HG03097 (cell line): ENCODE results near the gene FTSJ1.
A peak's percentile ranks its signal among the peaks of the same experiment; 100 is the strongest.
"Not testable (repeated sequence)": the region's sequence is repeated elsewhere in the genome, so short reads cannot be mapped to it uniquely, and the experiment has no call there.

Experiments
- ATAC-seq: cut with Tn5 transposase; IDR thresholded peaks from one replicate; pipeline ENCODE4 v1.9.1; 2021; ENCODE audit not compliant: unreplicated experiment, low FRiP score

Gene FTSJ1, protein sequence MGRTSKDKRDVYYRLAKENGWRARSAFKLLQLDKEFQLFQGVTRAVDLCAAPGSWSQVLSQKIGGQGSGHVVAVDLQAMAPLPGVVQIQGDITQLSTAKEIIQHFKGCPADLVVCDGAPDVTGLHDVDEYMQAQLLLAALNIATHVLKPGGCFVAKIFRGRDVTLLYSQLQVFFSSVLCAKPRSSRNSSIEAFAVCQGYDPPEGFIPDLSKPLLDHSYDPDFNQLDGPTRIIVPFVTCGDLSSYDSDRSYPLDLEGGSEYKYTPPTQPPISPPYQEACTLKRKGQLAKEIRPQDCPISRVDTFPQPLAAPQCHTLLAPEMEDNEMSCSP

DNA sequence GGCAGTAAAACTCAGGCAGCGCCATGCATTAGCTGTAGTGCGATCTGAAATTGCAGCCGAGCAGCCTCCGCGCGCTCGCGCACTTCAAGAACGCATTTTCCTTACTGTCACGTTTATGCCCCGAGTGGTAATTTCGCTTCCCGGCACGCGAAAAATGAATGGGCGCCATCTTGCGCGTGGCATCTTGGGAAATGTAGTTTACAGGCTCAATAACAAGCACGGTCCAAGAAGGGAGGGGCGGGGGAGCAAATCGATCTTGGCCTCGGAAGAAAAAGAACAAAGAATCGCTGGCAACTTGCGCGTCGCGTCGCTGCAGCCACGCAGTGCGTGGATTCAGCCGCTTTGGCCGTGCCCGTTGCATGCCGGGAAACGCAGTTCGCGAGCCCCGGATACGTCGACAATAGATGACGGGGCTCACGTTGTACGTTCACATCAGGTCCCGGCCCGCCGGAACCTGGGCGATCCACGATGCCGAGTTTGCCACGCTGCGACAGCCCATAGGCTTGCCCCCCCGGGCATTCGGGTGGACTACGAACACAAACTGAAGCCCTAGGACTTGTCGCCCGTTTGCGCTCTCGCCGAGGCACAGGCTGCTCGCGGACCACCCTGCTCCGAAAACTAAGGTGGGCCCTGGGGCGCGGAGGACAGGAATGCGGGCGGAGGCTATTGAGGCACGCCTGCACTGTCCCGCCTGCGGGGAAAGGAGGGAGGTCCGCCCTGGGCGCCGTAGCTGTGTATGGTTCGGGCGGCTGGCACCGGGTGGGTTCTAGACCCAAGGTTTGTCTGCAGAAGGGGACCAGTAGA, at the start of gene FTSJ1:
TSS of gene FTSJ1 (plus strand) at position 426 of the 804 bp plus-strand sequence. CDS start 1,849 bp downstream, outside the sequence.
- peak; percentile 68 for ATAC-seq

DNA sequence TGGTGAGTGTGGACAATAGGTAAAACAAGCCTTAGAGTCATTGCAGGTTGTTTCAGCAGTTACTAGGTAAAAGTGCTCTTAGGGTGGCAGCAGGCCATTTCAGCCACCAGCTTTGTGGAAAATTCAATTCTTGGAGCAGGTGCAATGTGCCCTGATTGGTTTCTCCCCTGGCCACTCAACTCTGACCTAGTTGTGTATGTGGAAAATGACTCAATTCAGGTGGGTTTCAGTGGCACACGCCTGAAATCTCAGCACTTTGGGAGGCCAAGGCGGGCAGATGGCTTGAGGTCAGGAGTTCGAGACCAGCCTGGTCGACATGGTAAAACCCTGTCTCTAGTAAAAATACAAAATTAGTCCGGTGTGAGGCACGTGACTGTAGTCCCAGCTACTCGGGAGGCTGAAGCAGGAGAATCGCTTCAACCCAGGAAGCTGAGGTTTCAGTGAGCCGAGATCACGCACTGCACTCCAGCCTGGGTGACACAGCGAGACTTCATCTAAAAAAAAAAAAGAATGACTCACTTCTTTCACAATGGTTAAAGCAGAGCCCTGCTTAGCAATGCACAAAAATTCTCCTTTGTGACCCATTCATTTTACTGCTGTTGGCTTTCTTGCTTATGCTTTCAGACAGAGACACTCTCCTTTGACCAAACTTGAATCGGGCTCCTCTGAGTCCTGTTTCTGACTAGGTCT, 48.8 kb upstream of the FTSJ1 start:
- not testable (repeated sequence) for ATAC-seq

DNA sequence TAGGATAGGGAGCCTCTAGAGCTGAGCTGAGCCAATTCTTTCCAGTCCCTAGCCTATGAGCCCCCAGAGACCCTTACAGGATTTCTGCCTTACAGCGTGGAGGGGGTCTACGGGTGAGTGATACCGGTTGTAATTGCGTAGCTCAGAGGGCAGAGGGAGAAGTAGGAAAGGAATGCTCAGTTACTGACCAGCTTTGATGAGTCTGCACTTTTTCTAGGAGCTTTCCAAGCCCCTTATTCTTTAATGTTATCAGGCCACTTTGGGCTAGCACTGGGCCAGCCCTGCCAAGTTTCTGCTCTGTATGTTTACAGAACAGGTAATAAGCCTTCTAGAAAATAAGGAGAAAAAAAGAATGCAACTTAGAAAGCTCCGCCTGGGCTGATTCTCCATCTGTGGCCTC, 46.4 kb upstream of the FTSJ1 start:
- ATAC-seq: not testable (repeated sequence)

DNA sequence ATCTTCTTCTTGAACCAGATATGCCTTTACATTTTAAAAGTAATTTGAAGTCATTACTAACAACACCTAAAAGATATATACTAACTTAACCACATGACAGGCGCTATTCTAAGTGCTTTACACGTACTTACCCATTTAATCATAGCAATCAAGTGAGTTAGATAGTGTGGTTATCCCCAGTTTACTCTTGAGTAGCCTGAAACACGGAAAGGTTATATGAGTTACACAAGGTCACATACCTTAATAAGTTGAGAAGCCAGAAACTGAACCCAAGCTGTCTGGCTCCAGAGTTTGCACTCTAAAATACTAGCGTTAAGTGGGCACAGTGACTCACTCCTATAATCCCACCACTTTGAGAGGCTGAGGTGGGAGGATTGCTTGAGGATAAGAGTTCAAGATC, 45.8 kb upstream of the FTSJ1 start:
- ATAC-seq: not testable (repeated sequence)

DNA sequence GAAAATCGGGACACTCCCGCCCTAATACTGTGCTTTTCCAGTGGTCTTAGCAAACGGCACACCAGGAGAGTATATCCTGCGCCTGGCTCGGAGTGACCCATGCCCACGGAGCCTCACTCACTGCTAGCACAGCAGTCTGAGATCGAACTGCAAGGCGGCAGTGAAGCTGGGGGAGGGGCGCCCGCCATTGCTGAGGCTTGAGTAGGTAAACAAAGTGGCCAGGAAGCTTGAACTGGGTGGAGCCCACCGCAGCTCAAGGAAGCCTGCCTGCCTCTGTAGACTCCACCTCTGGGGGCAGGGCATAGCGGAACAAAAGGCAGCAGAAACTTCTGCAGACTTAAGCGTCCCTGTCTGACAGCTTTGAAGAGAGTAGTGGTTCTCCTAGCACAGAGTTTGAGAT, 42.3 kb upstream of the FTSJ1 start:
- ATAC-seq: not testable (repeated sequence)

DNA sequence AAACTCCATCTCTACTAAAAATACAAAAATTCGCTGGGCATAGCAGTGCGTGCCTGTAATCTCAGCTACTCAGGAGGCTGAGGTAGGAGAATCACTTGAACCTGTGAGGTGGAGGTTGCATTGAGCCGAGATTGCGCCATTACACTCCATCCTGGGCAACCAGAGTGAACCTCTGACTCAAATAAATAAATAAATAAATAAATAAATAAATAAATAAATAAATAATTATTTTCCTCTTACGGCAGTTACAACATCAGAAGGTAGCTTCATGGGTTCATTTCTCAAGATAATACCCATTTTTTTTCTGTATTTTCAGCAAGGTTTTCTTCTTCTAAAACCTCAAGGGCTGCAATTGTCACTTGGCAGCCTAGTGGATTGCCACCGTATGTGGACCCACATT, 28.8 kb upstream of the FTSJ1 start:
- not testable (repeated sequence) for ATAC-seq

DNA sequence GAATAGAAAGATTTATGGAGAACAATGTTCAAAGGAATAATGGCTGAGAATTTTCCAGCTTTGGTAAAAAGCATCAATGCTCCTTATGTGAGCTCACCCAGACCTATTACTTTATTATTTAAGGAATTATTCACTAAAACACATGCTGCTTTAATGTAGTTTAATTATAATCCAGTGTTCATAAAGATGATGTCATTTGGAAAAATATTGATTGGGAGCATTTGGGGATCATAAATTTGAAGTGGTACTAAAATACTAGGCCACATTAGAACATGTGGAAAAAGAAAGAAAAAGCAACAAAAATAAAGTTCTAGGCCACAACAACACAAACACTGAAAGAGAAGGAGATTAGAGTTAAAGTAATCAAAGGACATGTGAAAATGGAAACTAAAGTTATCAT, 25.9 kb upstream of the FTSJ1 start:
- no peak for ATAC-seq

DNA sequence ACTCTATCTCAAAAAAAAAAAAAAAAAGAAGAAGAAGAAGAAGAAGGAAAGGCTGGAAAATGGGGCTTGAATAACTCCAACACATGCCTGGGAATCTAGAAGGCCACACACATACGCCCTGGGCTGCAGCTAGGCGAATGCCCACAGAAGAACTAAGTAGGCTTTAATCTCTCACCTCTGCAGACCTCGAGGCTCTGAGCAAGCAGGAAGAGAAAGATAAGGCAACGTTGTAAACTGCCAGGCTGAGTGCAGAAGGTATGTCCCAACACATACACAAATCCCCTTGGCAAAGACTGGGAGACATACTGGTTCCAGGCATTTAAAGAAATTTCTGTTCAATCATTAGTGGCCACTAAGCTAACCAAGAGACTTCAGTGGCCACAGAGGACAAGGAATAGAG, 24.3 kb upstream of the FTSJ1 start:
- ATAC-seq: no peak

DNA sequence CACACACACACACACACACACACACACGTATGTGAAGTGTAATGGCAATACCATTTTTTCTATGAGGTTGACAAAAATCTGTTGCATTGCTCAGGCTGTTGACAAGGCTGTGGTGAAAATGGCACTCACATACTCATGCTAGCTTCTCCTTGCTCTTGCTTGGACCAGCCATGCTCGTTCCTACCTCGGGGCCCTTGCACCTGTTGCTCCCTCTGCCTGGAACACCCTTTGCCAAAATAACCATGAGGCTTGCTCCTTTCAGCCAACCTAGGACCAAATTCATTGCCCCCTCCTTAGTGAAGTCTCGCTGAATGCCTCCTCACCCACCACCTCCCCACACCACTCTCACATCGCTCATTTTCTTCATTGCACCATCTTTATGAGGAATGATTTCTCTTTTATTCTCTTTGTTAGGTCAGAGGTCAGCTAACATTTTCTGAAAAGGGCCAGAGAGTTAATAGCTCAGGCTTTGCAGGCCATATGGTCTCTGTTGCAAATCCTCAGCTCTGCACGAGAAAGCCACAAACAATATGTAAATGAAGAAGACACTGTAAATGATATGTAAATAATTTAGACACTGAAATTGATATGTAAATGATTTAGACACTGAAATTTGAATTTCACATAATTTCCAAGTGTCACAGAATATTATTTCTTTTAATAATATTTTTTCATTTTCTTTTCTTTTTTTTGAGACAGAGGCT, 19.2 kb upstream of the FTSJ1 start:
- no peak for ATAC-seq

DNA sequence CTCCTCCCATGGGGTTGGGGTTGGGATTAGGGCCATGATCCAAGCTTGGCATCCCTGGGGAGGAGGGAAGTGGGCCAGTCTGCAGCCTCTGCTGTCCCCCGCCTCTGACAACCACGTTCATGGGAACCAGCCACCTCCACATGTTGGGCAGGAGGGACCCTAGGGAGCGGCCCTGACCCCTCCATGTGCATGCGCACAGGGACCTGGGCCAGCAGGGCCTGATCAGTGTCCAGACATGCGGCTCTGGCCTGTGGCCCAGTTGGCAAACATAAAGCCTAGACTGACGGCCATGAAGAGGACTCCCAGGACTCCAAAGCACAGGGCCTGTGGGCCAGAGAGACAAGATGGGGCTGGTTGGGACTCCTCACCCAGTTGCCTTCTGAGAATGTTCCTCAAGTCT, 17.3 kb upstream of the FTSJ1 start:
- no peak for ATAC-seq

DNA sequence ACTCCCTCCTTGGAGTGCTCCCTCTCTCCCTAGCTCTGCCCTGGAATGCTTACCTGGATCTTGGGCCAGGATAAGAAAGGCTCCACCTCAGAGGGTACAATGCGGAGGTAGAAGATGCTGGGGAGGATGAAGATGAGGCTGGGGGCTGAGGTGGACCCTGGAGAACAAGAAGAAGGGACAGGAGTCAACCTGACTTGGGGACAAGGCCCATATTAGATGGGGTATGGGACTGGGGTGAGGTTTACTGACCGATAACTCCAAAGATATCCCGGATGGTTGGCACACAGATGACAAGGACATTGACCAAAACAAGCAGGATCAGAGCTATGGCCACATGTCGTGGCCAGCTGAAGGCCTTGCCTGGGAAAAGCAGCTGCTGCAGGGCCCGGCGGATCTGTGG, 16.5 kb upstream of the FTSJ1 start:
- ATAC-seq: no peak

DNA sequence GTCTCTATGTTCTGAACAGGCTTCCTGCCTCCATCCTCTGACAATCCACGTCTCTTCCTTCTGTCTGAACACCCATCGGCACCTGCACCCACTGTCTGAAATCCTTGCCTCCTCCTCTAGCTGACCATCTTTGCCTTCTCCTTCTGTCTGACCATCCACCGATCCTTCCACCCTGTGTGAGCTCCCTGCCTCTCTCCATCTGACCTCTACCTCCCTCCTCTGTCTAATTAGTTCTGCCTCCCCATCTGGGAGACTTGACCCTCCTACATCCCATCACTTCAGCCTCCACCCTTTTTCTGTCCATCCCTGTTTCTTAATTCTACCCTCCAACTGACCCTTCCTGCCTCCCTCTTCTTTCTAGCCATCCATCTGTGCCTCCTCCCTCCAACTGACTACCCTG, 16.0 kb upstream of the FTSJ1 start:
- no peak for ATAC-seq

DNA sequence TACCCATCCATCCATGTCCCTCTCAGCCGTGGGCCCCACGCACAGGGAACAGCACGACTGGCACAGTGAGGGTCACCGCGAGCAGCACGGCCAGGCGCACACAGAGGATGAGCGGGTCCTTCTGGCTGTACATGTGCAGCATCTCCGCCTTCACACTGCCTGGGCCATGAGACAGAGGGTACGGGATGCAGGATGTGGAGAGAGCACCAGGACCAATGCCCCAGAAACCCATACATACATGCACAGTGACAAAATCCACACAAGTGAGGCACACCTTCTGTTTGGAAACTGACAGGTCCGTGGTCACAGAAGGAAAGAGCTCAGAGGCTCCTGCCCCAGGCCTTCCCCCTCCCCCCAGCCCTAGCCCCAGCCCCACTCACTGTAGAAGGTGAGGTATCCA, 15.4 kb upstream of the FTSJ1 start:
- ATAC-seq: no peak

DNA sequence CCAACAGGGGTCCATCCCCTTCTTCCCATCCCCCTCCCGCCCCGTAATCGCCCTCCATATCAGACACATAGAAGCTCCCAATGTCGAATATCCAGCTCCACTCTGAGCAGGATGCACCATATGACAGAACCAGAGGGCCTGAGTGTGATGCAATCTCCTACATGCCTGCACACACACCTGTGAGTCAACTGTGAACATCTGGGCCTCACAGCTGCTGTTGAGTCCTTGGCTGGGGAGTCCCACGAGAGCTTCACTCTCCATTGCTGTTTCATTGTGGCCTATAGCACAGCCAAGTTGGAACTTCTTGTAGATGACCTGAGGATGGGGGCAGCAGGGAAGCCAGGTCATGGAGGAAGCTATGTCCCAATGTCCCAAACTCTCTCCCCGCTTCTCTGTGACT, 14.2 kb upstream of the FTSJ1 start:
- ATAC-seq: no peak

DNA sequence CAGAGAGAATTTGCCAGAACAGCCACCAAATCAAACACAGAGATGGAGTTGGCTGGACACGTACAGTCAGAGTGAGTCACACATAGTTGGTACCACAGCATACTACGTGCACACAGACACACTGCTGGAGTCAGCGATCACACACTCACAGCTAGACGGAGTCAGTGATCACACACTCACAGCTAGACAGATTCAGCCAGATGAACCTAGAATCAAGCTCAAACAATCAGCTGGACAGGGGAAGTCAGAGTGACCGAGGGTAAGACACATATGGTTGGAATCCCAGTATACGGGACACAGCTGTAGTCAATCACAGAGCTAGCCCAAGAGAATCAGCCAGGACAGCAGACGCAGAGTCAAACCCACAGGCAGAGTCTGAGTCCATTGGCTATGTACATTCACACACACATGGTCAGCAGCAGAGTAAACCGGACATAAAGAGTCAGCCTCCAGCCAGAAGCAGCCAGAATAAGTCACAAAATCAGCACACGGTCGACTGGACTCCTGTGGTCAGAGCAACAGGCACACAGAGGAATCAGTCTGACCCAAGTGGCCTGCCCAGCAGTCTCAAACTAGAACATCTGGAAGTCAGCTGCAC, 10.6 kb upstream of the FTSJ1 start:
- no peak for ATAC-seq

DNA sequence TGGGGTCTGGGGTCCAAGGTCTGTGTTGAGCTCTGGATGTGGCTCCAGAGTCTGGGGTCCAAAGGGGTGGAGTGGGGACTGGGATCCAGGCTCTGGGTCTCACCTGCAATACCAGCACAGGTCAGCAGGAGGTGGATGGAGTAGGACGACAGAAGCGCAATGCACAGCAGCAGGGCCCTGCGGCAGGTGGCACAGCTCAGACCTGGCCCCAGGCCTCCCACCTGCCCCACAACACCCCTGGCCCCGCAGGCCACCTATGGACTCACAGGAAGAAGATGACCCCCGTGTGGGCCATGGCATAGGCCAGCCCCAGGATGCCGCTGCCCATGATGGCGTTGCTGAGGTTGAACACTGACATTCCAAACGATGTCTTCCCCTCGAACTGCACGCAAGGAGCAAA, 9.3 kb upstream of the FTSJ1 start:
- ATAC-seq: no peak

DNA sequence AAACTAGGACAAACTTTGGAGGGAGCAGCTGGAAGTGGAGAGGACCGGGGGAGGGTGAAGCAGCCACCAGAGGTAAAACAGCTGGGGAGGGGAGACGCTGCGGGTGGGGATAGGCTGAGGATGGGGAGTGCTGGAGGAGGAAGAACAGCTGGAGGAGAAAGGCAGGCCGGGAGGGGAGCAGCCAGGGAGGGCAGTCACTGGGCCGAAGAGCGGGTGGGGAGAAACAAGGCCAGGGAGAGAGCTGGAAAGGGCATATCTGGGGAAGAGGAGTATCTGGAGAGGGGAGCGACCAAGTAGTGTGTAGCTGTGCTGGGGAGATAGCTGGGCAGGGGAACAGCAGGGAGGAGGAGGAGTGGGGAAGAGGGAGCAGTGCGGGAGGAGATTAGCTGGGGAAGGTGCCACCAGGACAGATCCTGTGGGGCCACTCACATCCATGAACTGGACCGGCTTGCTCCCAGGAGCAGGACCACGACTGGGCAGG, 8.7 kb upstream of the FTSJ1 start:
- no peak for ATAC-seq

DNA sequence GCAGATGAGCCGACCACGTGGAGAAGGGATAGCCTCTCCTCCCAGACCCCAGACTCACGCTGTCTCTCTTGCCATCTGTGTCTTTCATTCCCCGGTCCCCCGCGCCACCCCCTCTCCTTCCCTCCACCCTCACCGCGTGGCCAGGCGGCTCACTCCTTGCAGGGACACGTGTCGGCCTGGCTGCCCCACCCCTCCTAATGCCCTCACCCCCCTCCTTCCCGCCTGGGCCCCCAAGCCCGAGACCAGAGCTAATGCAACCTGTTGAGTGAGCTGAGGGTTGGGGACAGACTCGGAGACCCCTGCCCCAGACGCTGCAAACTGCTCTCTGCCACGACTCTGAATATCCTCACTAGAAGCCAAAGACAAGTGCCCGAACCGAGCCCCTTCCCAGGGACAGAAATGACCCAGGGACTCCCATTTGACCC, 7.7 kb upstream of the FTSJ1 start:
- no peak for ATAC-seq

DNA sequence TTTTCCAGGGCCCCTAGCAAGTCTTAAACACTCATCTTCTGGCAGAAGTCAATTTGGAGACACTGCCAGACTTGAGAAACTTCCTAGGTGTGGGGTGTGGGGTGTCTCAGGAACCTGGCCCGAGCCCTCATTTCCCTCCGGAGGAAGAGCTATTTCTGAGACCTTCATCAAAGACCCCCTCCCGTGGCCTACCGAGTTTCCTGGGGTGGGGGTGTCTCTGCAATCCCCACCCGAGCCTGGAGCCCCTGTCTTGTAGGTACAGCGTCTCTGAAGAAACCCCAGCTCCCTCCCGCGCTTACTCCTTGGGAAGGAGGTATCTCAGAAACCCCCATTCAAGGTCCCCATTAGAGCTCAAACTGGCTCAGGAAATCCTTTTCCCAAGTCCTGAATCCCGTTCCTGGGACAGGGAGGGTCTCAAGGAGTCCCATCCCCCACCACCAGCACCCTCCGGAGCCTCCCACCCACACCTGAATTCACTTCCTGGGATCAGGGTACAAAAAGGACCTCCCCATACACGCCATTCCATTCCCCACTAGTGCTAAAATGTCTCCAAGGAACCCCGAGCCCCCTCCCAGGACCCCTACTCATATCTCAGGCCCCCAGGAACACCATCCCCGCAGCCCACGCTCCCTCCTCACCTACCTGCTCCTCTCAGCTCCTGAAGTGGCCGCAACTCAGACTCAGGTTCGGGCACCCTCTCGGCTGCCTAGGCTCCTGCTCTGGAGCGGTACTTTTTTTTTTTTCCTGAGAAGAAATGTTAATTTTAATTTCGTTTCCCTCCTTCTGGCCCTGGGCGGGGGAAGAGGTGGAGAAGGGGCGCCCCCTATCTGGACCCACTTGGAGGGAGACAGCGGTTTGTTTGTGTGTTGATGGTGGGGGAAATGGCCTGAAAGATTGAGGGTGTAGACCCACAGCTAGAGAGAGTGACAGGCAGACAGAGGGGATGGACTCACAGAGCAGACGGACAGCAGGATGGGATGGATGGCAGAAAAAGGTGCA, 7.0 kb upstream of the FTSJ1 start:
- ATAC-seq: no peak
